H9 (cell line): ENCODE measurements around the gene AVPR2. TPM values are rescaled to one million over a fixed set of nuclear protein-coding genes. Genes with fewer than 3 reads are reported as not detected.
A peak's percentile ranks its signal among the peaks of the same experiment; 100 is the strongest.

Experiments used
- DNase-seq: peaks from one replicate; pipeline ENCODE4 v3.0.0-alpha.2; 2017
- H2AFZ ChIP-seq: one replicate; pipeline ENCODE4 v1.6.1; 2013; ENCODE audit warnings: mild to moderate bottlenecking, low read length, control low read depth, moderate library complexity
- H2AK5ac ChIP-seq: 2 replicates; pipeline ENCODE4 v1.6.1; 2013; ENCODE audit warnings: low read length, control low read depth, mixed read lengths; ENCODE audit not compliant: insufficient read length
- H2BK120ac ChIP-seq: one replicate; pipeline ENCODE4 v1.6.1; 2013; ENCODE audit warnings: low read depth, mild to moderate bottlenecking, low read length, control low read depth, inconsistent platforms; ENCODE audit not compliant: poor library complexity, severe bottlenecking
- H2BK12ac ChIP-seq: 2 replicates; pipeline ENCODE4 v1.6.1; 2013; ENCODE audit warnings: low read length, control low read depth, mixed read lengths, low read depth; ENCODE audit not compliant: insufficient read length
- H2BK15ac ChIP-seq: 2 replicates; pipeline ENCODE4 v1.6.1; 2013; ENCODE audit warnings: low read depth, low read length, control low read depth
- H2BK20ac ChIP-seq: one replicate; pipeline ENCODE4 v1.6.1; 2013; ENCODE audit warnings: low read depth, mild to moderate bottlenecking, low read length, control low read depth, inconsistent platforms; ENCODE audit not compliant: poor library complexity, severe bottlenecking
- H2BK5ac ChIP-seq: 2 replicates; pipeline ENCODE4 v1.6.1; 2013; ENCODE audit warnings: low read length, control low read depth, mixed read lengths; ENCODE audit not compliant: insufficient read length
- H3K14ac ChIP-seq: 2 replicates; pipeline ENCODE4 v1.6.1; 2013; ENCODE audit warnings: low read length, control low read depth; ENCODE audit not compliant: insufficient read depth
- H3K18ac ChIP-seq: 2 replicates; pipeline ENCODE4 v1.6.1; 2013; ENCODE audit warnings: low read depth, mild to moderate bottlenecking, mixed read lengths, low read length, control low read depth; ENCODE audit not compliant: insufficient read length
- H3K23ac ChIP-seq: 2 replicates; pipeline ENCODE4 v1.6.1; 2013; ENCODE audit warnings: low read length, control low read depth, mixed read lengths, low read depth; ENCODE audit not compliant: insufficient read length
- H3K23me2 ChIP-seq: 2 replicates; pipeline ENCODE4 v1.6.1; 2013; ENCODE audit warnings: low read depth, mild to moderate bottlenecking, mixed read lengths, low read length, control low read depth; ENCODE audit not compliant: insufficient read length, poor library complexity, severe bottlenecking
- H3K27ac ChIP-seq: 2 replicates; pipeline ENCODE4 v1.5.1; 2013; ENCODE audit warnings: low read length, control low read depth, mixed read lengths, low read depth; ENCODE audit not compliant: insufficient read length
- H3K27me3 ChIP-seq: 2 replicates; pipeline ENCODE4 v1.6.1; 2013; ENCODE audit warnings: low read length, control low read depth, inconsistent platforms; ENCODE audit not compliant: insufficient read depth
- H3K4ac ChIP-seq: 2 replicates; pipeline ENCODE4 v1.6.1; 2013; ENCODE audit warnings: low read depth, mild to moderate bottlenecking, control low read depth, inconsistent platforms, low read length, moderate library complexity
- H3K4me1 ChIP-seq: 2 replicates; pipeline ENCODE4 v1.6.1; 2013; ENCODE audit warnings: low read length, control low read depth, inconsistent platforms; ENCODE audit not compliant: insufficient read depth
- H3K4me2 ChIP-seq: 2 replicates; pipeline ENCODE4 v1.6.1; 2013; ENCODE audit warnings: low read length, control low read depth, mixed read lengths; ENCODE audit not compliant: insufficient read length, insufficient read depth
- H3K56ac ChIP-seq: 2 replicates; pipeline ENCODE4 v1.6.1; 2013; ENCODE audit warnings: low read depth, mild to moderate bottlenecking, mixed read lengths, low read length, control low read depth; ENCODE audit not compliant: insufficient read length
- H3K79me1 ChIP-seq: 2 replicates; pipeline ENCODE4 v1.6.1; 2013; ENCODE audit warnings: low read depth, mild to moderate bottlenecking, moderate library complexity, low read length, control low read depth, inconsistent platforms; ENCODE audit not compliant: insufficient read depth, poor library complexity, severe bottlenecking
- H3K79me2 ChIP-seq: 2 replicates; pipeline ENCODE4 v1.6.1; 2013; ENCODE audit warnings: low read length, control low read depth, inconsistent platforms; ENCODE audit not compliant: insufficient read depth
- H3K9ac ChIP-seq: 2 replicates; pipeline ENCODE4 v1.6.1; 2013; ENCODE audit warnings: low read length, control low read depth, mixed read lengths; ENCODE audit not compliant: insufficient read length; ENCODE audit errors: extremely low read depth
- H3K9me3 ChIP-seq: one replicate; pipeline ENCODE4 v1.6.1; 2013; ENCODE audit warnings: low read depth, low read length, inconsistent platforms; ENCODE audit not compliant: control insufficient read depth
- H3T11ph ChIP-seq: one replicate; pipeline ENCODE4 v1.6.1; 2013; ENCODE audit warnings: mild to moderate bottlenecking, low read length, control low read depth, inconsistent platforms
- H4K20me1 ChIP-seq: one replicate; pipeline ENCODE4 v1.6.1; 2013; ENCODE audit not compliant: control insufficient read depth, insufficient read length, insufficient read depth
- H4K5ac ChIP-seq: 2 replicates; pipeline ENCODE4 v1.6.1; 2013; ENCODE audit warnings: low read depth, mild to moderate bottlenecking, mixed read lengths, low read length, control low read depth; ENCODE audit not compliant: insufficient read length
- H4K8ac ChIP-seq: replicated peaks from 2 replicates; pipeline ENCODE4 v1.6.1; 2013; ENCODE audit warnings: low read length, control low read depth, mixed read lengths, low read depth; ENCODE audit not compliant: insufficient read length
- H4K91ac ChIP-seq: 2 replicates; pipeline ENCODE4 v1.6.1; 2013; ENCODE audit warnings: low read depth, mild to moderate bottlenecking, moderate library complexity, mixed read lengths, low read length, control low read depth; ENCODE audit not compliant: insufficient read length
- H3K27ac Mint-ChIP-seq, 3 experiments: 2 replicates in 2 of 3; 3 replicates in 1 of 3; pipeline ENCODE4 v1.8.0; 2020 to 2021; ENCODE audit warnings: mixed read lengths in 3 of 3, mild to moderate bottlenecking in 1 of 3, moderate library complexity in 1 of 3
- H3K27me3 Mint-ChIP-seq: 2 replicates; pipeline ENCODE4 v1.8.0; 2021; ENCODE audit warnings: low read depth, mild to moderate bottlenecking, moderate library complexity, mixed read lengths
- H3K36me3 Mint-ChIP-seq, 3 experiments: 2 replicates in 2 of 3; 3 replicates in 1 of 3; pipeline ENCODE4 v1.8.0; 2020 to 2021; ENCODE audit warnings: low read depth in 3 of 3, mixed read lengths in 3 of 3; ENCODE audit not compliant: insufficient read depth in 1 of 3
- H3K4me1 Mint-ChIP-seq, 2 experiments: 2 replicates each; pipeline ENCODE4 v1.8.0; 2020; ENCODE audit warnings: mixed read lengths in 2 of 2
- H3K4me3 Mint-ChIP-seq, 2 experiments: 2 replicates in 1 of 2; 3 replicates in 1 of 2; pipeline ENCODE4 v1.8.0; 2020 to 2021; ENCODE audit warnings: mild to moderate bottlenecking in 2 of 2, mixed read lengths in 2 of 2, moderate library complexity in 1 of 2
- H3K9me3 Mint-ChIP-seq, 2 experiments: 2 replicates in 1 of 2; 3 replicates in 1 of 2; pipeline ENCODE4 v1.8.0; 2020; ENCODE audit warnings: mild to moderate bottlenecking in 2 of 2, mixed read lengths in 2 of 2, moderate library complexity in 1 of 2
- WGBS: extraction: QIAGEN DNeasy Blood & Tissue Kit; methylation state at CpG from one replicate; pipeline ENCODE4 v1.1.7; 2013; ENCODE audit warnings: missing lambda C conversion rate, low lambda C conversion rate, mixed read lengths; ENCODE audit not compliant: insufficient read length; ENCODE audit errors: extremely low coverage; 5-methylcytosine and 5-hydroxymethylcytosine counted together
- total RNA-seq: library from RNA; stranded (reverse); gene quantifications from 2 replicates; pipeline ENCODE4 v1.2.1, GENCODE V29; 2021
- TF ChIP-seq, protein P1 (sequence below): fragments of 200-600 bp; sonication (generic); conservative IDR thresholded peaks from 3 replicates; pipeline ENCODE4 v1.8.0; 2021; ENCODE audit warnings: antibody characterized with exemption, mild to moderate bottlenecking

The AVPR2 gene
- total RNA-seq, 1 experiment from 2014 or later: not detected

DNA sequence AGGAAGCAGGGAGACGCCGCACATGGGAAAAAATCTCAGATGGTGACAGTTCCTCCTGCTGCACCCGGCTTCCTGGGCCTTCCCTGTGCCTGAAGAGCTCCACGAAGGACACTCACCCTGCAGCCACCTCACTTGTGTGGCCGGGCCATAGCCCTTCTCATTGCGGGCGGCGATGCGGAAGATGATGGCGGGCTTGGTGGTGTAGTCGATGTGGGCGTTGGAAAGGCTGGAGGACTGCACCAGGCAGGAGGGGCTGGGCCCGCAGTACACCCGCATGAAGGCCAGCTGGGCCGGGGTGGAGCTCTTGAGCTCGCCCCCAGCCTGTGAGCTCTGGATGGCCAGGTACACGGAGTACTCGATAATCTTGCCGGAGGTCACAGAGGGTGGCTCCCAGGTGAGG, 45.7 kb downstream of the AVPR2 start:
- no peak overlapping the region for H2BK5ac ChIP-seq
- TF ChIP-seq, protein P1, sequence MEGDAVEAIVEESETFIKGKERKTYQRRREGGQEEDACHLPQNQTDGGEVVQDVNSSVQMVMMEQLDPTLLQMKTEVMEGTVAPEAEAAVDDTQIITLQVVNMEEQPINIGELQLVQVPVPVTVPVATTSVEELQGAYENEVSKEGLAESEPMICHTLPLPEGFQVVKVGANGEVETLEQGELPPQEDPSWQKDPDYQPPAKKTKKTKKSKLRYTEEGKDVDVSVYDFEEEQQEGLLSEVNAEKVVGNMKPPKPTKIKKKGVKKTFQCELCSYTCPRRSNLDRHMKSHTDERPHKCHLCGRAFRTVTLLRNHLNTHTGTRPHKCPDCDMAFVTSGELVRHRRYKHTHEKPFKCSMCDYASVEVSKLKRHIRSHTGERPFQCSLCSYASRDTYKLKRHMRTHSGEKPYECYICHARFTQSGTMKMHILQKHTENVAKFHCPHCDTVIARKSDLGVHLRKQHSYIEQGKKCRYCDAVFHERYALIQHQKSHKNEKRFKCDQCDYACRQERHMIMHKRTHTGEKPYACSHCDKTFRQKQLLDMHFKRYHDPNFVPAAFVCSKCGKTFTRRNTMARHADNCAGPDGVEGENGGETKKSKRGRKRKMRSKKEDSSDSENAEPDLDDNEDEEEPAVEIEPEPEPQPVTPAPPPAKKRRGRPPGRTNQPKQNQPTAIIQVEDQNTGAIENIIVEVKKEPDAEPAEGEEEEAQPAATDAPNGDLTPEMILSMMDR: no peak
- H4K5ac ChIP-seq: no peak overlapping the region
- no peak overlapping the region for H2BK20ac ChIP-seq
- H3K27me3 ChIP-seq: no peaks in the 10 kb centered on the region
- no peak overlapping the region for H3K23ac ChIP-seq
- no peaks in the 10 kb centered on the region; a peak in 2 of 5 replicates for H3K9me3 Mint-ChIP-seq
- no peak overlapping the region for H3K56ac ChIP-seq
- H3K9ac ChIP-seq: no peak overlapping the region
- H3K79me1 ChIP-seq: no peaks in the 10 kb centered on the region
- no peak overlapping the region for H3K4ac ChIP-seq
- H4K8ac ChIP-seq: no peak overlapping the region
- H3K4me1 ChIP-seq: no peaks in the 10 kb centered on the region
- H3K14ac ChIP-seq: no peak overlapping the region
- no peak overlapping the region for H2BK12ac ChIP-seq
- H3T11ph ChIP-seq: no peak overlapping the region
- H3K27me3 Mint-ChIP-seq: no peaks in the 10 kb centered on the region
- H3K79me2 ChIP-seq: no peaks in the 10 kb centered on the region
- peaks cover 46 to 70% (median 69%) of the 10 kb centered on the region in 3 experiments for H3K36me3 Mint-ChIP-seq
- no CpG with 5 or more reads among the region's 19 CpGs for WGBS
- no peak overlapping the region for H4K91ac ChIP-seq
- H3K9me3 ChIP-seq: no peaks in the 10 kb centered on the region
- H2AK5ac ChIP-seq: no peak overlapping the region
- H3K4me2 ChIP-seq: no peak overlapping the region
- no peak for DNase-seq
- H3K27ac Mint-ChIP-seq: peak overlapping the region in 1 of 3 experiments; percentile 65; a peak in 1 of 7 replicates
- no peak overlapping the region for H2AFZ ChIP-seq
- H3K18ac ChIP-seq: no peak overlapping the region
- no peaks in the 10 kb centered on the region for H4K20me1 ChIP-seq
- peaks cover 2 to 28% of the 10 kb centered on the region in 2 experiments for H3K4me1 Mint-ChIP-seq
- no peak overlapping the region for H2BK120ac ChIP-seq
- H2BK15ac ChIP-seq: no peak overlapping the region
- H3K4me3 Mint-ChIP-seq: no peak overlapping the region
- H3K27ac ChIP-seq: no peak overlapping the region
- no peaks in the 10 kb centered on the region for H3K23me2 ChIP-seq
